LHCN-M2 (cell line): Measurements from ENCODE around the gene NSMF. TPM values are rescaled to one million over a fixed set of nuclear protein-coding genes. Genes with fewer than 3 reads are reported as not detected.
A peak's percentile ranks its signal among the peaks of the same experiment; 100 is the strongest.

Experiments used
- DNase-seq: peaks from one replicate; pipeline ENCODE4 v3.0.0-alpha.2; 2012; ENCODE audit warnings: low read depth
- total RNA-seq: library from RNA; depleted of rRNA; stranded (reverse); fragments of >200 nt; gene quantifications from 2 replicates; pipeline ENCODE4 v1.2.3, GENCODE V29; 2014

Gene NSMF
- total RNA-seq, 1 experiment from 2014 or later, result 64.0 TPM

DNA sequence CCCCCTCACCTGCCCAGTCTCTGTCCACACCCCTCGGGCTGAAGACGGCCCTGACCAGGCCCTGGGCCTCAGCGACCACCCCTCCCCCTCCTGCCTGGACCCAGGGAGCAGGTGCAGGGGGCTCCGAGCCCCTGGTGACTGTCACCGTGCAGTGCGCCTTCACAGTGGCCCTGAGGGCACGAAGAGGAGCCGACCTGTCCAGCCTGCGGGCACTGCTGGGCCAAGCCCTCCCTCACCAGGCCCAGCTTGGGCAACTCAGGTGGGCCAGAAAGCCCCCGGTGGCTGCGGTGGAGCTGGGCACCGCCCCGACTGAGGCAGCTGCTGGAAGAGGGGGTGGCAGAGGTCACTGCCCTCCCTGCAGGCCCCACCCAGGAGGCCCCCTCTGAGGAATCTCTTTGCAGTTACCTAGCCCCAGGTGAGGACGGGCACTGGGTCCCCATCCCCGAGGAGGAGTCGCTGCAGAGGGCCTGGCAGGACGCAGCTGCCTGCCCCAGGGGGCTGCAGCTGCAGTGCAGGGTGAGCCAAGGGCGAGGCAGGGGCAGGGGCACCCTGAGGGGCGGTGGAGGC lies 25.7 kb downstream of the NSMF start:
- no peak for DNase-seq

DNA sequence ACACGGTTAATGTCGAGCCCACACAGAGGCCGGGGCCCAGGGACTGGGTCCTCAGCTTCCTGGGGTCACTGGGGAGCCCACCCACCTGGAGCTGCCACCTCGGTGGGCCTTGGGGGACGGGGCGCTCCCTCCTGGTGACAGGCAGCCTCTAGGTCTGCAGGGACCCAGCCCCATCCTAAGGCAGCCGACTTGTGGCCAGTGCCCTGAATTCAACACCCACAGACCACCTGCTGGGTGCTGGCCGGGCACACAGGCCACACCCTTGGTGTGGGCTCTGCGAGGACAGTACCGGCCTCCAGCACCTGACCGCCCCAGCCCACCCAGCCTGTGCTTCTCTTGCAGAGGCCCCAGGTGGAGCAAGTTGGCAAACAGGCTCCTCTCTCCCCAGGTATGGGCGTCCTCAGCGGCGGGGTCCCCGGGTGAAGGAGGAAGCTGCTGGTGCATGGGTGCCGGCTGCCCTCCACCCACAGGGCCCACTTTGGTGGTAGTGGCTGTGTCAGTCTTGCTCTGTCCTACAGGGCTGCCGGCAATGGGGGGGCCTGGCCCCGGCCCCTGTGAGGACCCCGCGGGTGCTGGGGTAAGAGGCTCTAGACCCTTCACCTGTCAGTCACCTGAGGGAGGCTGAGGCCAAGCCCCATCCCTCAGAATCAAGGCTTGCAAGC lies 26.3 kb downstream of the NSMF start:
- DNase-seq, result no peak

DNA sequence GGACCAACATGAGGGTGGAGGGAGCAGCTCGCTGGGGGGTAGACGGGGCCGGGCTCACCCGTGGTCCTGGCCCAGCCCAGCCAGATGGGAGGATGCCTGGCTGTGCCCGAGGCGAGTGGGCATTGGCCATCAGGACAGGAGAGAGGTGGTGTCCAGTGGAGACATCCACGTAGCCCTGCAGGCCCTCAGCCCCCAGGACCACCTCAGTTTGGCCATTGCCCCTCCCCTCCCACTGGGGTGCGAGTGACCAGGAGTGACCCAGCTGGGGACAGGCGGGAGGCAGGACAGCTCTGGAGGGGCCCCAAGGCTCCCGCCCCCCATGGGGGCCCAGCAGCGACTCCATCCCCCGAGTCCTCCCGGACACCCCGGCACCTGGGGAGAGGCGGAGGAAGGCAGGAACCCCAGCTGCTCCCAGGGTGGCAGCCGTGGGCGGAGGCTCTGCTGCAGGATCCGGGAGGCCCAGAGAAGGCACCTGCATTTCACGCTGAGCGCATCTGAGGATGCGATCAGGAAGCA lies 27.7 kb downstream of the NSMF start:
- no peak for DNase-seq

DNA sequence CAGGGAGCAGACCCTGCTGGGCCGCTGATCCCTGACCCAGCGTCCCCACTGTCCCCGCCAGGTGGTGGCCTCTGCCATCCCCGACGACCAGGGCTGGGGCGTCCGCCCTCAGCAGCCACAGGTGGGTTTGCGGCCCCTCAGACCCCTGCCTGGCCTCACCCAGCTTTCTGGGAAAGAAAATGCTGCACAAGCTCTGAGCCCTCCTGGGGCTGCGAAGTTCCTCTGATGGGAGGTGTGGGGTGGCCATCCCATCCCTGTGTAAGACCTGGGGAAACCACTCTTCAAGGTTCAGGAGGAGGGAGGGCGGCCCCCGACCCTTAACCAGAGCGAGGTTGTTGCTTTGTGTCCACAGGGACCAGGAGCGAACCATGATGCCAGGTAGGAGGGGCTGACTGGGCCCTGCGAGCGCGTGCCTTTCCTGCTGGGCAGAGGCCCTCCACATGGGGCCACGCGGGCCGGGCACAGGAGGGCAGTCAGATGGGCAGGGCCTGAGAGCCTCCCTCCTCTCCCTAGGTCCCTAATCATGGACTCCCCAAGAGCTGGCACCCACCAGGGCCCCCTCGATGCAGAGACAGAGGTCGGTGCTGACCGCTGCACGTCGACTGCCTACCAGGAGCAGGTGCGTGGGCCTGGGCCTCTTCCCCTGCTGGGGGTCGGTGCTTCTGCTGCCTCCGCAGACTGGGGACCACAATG lies 28.3 kb downstream of the NSMF start:
- no peak for DNase-seq

DNA sequence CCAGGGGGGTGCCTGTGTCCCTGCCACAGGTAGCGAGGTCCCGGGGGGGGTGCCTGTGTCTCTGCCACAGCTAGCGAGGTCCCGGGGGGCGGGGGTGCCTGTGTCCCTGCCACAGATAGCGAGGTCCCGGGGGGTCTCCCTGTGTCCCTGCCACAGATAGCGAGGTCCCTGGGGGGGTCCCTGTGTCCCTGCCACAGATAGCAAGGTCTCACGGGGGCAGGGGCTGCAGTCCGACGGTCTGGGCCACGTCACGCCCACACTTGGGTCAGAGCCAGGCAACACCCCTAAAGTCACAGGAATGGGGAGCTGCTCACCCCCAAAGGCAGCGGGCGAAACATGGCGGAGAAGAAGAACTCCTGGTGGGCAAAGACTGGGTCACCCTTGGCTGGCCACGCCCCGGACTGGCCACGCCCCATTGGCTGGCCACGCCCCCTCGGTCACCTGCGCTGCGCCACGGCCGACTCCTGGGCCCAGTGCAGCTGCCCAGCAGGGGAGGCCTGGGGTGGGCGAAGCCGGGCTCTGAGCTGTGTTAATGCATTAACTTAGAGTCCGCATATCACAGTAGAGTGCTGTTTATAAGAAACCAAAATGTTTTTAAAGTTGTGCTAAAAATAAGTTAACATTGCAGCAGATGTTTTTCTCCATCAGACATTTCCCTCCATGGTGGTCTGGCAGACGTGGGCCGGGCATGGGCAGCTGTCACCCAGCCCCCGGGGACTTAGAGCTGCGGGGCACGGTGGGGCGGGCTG lies 29.0 kb downstream of the NSMF start:
- DNase-seq, result no peak

DNA sequence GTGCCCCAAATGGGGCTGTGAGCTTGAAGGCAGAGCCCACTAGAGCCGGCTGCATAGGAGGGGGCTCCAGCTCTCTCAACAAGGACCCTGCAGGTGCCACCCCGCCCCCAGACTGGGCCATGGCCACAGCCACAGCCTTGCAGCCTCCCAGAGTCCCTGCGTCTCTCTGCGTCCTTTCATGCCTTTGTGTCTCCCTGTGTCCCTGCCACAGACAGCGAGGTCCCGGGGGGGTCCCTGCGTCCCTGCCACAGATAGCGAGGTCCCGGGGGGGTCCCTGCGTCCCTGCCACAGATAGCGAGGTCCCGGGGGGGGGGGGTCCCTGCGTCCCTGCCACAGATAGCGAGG lies 29.6 kb downstream of the NSMF start:
- DNase-seq, result no peak

DNA sequence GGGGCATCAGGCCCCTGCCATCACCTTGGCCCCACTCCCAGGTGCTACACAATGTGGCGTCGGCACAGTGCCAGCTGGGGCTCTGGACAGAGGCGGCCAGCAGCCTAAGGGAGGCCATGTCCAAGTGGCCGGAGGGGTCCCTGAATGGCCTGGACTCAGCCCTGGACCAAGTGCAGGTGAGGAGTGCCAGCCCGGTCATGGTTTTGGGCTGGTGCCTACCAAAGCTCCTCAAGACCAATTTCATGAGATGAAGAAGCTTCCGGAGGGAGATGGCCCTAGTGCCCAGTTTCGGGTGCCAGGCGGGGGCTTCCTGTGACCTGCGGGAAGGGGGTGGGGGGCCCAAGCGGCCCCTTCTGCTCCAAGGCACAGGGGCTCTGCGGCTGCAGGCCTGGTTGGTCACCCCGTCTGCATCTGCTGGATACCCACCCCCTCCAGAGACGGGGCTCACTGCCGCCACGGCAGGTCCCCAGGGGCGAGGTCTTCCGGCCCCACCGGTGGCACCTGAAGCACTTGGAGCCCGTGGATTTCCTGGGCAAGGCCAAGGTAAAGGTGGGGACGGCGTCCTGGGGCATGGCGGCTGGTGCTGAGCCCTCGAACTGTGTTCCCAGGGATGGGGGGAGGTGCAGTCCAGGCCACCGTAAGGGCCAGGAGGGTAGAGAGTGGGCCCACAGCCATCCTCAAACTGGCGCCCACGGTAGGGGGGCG lies 30.1 kb downstream of the NSMF start:
- DNase-seq, result no peak

DNA sequence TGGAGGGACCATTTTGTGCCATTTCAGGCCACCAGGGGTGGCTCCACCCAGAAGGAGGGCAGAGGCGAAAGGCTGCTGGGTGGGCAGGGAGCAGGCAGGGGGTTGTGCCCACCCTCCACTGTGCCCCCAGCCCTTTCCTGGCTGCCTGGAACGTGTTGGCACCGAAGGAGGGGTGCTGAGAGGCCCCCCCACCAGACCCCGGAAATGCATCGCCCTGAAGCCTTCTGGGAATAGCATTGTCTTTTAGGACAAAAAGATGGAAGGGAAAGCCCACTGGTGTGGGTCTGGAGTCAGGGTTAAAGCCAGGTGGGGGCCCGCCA lies 30.9 kb downstream of the NSMF start:
- no peak for DNase-seq

DNA sequence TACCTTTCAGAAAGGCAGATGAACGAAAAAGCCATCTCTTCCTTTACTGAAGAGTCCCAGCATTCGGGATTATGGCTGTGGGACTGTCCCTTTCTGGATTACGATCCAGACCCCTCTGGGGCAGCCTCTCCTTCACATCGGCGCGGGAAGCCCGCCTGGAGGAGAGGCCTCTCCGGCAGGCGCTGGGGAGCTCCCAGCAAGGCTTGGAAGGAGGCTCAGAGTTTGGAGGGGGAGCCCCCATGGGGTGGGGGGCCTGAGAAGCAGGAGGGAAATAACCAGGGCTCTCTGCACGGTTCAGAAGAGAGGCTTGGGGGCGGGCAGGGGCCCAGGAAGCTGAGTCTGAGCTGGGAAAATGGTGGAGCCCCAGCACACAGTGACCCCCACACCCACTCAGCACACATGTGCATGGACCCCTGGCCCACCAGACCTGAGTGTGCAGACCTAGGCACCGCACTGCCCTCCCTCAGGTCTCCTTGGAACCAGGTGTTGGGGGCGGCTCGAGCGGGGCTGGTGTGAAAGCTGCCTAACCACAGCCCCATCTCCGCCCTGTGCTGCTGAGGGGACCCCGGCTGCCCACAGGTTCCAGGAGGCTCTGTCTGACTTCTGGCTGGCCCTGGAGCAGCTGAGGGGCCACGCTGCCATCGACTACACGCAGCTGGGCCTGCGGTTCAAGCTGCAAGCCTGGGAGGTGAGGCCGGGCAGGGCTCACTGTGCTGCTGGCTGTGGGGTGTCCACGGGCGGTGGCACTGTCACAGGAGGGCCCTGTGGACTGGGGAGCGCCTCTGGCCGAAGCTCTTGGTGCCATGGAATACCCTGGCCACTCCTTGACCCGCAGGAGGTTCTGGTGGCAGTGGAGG lies 31.5 kb downstream of the NSMF start:
- DNase-seq, result no peak

DNA sequence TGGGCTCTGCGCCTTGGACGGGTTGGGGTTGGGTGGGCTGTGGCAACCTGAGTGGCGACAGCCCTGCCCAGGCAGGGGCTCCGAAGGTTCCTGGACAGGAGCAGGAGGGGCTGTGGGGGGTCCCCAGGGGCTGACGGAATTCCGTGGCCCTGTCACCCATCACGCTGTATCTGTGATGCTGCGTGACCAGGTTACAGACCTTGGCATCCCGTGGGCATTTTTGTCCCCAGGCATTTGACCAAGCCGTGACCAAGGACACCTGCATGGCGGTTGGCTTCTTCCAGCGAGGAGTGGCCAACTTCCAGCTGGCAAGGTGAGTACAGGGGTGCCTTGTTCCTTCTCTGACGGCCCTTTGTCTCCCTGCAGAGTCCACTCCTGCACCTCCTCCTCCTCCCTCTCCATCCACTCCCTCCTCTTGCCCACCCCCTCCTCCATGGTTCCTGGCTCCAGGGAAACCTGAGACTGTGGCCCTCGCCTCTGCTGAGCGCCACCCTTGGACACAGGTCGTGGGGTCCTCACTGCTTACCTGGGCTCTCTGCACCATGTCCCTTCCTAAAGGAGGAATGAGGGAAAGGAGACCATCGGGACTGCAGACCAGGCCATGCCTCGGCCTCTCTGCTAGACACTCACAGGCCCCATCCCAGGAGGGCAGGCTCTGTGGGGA lies 33.0 kb downstream of the NSMF start:
- DNase-seq, result no peak

DNA sequence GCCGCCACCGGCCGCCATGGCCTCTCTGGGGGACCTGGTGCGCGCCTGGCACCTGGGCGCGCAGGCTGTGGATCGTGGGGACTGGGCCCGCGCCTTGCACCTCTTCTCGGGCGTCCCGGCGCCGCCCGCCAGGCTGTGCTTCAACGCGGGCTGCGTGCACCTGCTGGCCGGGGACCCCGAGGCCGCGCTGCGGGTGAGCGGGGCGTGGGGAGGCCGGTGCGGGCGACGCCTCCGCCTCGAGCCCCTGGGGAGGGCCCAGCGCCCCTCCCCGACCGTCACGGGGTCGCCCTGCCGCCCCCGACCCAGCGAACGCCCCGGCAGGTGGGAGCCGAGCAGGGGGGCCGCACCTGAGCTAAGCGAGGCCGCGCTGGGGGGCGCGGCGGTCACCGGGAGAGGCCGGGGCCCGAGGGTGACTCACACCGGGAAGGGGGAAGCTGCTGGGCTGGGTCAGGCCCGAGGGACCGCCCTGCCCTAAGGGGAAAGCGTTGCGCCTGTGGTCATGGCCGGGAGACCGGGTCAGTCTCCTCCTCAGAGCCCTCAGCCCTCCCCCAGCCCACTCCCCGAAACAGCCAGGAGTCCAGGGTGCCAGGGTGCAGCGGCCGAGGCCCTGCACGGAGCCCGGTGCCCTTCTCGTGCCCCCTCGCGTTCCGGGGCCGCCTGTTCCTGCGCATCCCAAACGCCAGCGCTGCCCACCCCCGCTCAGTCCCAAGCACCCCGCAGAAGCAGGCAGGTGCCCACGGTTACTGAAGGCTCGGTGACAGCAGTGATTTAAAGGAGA lies 35.4 kb downstream of the NSMF start:
- no peak for DNase-seq

DNA sequence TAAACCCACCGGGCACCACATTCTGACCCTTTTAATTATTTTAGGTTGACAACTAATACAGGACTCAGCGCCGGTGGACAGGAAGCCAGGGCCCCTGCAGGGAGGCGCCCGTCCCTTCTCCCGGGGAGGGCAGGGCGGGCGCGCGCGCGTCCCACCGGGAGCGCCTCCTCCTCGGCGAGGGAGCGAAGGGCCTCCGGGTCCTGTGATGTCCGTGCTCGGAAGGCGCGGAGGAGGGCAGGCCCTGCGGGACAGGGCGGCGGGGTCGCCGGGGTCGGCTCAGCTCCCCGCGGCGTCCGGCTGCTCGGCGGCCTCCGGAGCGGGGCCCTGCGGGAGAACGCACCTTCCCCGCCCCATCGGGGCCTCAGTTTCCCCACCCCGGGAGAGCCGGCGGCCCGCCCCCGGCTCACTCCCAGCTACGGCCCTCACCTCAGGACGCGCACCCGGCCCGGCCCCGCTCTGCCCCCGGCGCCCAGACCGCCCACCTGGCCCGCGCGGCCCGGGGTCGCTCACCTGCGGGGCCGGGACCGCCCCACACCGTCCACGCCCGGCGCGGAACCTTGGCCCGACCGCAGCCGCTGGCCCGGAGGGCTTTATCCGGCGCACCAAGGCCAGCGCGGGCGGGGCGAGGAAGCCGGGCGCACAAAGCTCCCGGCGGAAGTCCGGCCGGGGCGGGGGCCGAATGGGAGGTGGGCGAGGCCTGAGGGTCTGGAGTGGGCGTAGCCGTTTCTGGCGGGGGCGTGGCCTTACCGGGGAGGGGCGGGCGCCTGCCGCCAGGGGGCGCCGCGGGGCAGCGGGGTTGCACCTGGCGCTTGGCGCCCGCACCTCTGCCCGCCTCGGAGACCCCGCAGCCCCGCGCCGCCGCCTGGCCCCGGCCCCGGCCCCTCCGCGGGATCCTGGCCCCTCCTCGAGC lies 36.3 kb downstream of the NSMF start, which contains the start of the genes EXD3 and NOXA1:
TSS of gene EXD3 (minus strand) at position 559 of the 910 bp plus-strand sequence. CDS start 27,805 bp downstream, outside the sequence.
TSS of gene NOXA1 (plus strand) at position 790 of the 910 bp plus-strand sequence. CDS start 137 bp downstream, outside the sequence.
- DNase-seq, result peak; percentile 84

DNA sequence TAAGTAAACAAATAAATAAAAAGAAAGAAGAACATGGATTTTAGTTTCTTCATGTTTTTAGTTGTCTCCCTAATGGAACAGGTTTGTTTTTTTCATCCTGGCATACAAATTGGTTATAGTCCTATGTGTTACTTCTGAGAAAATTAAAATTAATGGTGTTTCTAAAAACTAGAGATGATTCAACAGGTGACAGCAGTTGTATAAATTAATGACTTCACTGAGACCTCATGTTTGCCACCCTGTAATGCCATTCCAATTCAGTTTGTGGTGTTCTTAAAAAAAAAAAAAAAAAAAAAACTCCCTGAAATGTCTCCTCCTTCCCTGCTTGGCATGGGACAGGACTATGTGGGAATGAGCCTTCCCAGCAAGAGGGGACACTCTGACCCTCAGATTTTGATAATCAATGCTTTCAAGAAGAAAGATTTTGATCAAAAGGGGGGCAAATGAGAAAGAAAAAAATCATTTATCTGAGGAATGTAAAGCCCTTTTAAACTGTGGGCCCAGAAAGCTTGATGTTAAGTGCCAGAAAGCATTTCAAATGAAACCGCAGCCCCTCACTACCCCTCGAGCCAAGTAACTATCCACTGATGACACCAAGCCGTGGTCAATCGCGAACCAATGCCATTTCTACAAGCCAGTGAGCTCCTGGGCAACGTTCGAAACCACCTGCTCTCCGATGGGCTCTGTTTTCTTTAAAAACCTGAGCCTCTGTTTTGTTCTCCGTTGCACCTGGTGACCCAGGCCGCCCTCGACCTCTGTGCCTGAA lies 37.1 kb downstream of the NSMF start:
- DNase-seq, result no peak

DNA sequence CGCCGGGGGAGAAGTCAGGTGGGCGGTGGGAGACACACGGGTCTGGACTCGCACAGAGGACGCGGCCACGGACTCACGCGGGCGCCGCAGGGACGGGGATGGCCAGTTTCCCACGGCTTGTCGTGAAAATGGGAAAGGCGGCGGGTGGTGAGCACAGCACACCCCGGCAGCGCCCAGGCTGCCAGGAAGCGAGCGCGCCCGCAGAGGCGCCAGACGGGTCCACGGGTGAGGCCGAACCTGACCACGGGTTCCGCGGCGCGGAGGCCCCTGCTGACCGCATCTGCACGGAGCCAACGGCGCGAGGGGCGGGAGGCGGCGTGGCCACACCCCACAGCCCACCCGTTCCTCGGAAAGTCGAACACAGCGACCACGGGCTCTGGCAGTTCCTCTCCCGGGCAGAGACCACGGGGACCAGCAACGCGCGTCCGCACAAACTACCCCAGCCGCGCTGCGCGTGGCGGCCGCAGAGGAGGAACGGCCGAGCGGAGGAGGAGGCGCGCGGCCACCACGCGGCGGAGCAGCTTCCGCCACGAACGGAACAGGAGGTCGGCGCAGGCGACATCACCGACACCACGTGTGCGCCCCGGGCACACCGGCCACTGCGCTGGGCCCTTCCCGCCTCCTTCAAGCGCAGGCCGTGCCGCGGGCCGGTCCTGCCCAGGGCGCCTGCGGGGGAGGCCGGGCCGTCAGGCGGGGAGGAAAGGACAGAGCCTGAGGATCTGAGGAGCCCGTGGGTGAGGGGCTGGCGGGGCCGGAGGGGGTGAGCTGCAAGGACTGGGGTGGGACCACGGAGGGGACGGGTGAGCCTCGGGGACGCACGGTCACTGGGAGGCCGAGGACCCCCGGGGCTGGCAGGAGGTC lies 41.7 kb downstream of the NSMF start:
- no peak for DNase-seq

DNA sequence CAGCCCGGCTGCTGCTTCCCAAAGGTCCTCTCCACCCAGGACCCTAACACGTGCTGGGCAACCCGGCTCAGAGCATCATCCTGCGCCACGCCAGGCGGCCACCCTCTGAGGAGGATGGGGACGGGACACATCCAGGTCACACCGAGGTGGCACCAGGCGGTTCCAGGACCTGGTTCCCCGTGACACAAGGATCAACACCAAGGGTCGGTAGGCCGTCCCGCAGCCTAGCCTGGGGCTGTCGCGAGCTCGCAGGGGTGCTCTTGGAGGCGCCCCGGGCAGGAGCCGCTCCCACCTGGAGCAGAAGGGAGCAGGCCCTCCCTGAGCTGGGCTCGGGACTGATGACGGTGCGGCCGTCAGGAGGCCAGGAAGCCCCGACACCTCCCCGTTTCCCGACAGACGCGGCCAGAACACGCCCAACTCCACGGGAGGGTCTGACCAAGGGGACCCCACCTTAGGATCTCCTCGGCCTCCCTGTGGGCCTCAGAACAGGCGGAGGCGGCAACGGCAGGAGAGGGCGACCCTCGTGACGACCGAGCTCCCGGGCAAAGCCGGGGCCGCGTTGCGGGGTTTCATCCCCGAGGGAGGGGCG lies 42.5 kb downstream of the NSMF start:
- DNase-seq, result no peak

DNA sequence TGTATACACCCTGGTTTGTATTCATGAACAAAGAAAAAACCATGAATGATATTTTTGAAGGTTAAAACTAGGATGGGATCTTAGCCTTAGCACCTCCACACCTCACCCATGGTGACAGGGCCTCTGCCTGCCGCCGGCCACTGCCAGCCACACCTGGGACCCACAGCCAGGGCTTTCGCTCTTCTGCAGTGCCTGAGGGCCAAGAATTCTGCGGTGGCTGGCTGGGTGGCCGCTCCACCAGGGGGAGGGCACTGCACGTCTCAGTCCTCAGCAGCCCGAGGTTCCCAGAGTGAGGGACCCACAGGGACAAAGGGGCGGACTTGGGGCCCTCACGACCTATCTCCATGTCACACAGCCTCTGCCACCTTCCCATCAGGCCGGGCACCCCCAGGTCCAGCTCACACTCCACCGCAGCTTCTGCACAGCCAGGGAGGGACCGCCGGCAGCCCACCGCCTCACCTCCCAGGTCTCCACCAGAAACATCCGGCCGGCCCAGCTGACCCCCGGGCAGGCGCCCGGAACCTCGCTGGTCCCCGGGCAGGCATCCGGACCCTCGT lies 43.0 kb downstream of the NSMF start:
- no peak for DNase-seq
